NT2/D1 (cell line): Measurements from ENCODE around the gene PTPN23.

ENCODE experiments used
- YY1 ChIP-seq: IDR thresholded peaks from 2 replicates; pipeline ENCODE4 v1.6.1; 2011; ENCODE audit not compliant: insufficient read length, insufficient read depth
- ZNF274 ChIP-seq: IDR thresholded peaks from 2 replicates; pipeline ENCODE4 v1.6.1; 2011; ENCODE audit warnings: mild to moderate bottlenecking, low read depth, low read length

DNA sequence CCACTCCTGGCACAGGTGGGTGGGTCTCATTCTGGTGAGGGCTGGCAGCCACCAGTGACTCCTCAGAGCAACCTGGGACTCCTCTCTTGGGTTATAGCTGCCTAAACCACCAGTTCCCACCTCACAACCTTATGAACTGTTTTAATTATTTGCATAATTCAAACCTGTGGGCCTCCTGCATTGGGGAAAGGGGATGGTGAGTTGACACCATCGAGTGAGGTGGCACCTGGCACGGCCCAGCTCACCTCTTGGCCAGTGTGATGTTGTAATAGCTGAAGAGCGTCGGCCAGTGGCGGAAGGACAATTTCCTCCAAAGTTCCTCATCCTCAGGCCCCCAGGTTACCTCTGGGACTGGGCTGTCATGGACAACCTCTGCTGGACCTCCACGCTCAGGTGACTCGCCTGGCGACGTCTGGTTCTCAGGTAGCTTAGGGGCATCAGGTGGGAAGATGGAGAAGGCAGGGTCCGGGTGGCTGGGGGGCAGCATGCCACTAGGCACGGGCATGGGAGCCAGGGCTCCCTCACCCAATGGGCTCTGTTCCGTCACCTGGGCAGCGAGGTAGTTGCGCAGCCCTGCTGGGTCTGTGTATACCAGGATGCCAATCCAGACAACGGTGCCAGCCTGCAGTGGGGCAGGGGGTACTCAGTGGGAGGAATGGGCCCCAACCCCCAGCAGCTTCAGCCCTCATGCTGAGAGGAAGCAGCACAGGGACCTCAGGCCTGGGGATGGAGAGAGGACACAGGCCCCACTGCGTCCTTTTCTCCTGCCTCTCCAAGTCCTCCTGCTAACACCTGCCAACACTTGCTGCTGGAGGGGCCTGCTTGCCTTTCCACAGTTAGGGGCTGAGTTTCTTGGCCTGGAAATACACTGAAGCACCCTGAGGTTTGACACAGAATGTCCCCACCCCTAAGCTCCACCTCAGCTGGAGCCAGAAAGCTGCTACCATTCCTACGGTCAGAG lies 38.5 kb downstream of the PTPN23 start:
- TF ChIP-seq ZNF274 = no peak
- TF ChIP-seq YY1 = no peak
